Measurements from ENCODE around the gene ASPM. TPM values are rescaled to one million over a fixed set of nuclear protein-coding genes. Genes with fewer than 3 reads are reported as not detected.

ASPM gene
- polyA plus RNA-seq, 1 donor (not counting 4 experiments of a cell fraction or from before 2014, with no cell fraction given): 10.0 TPM

GRCh38 chr1:197116156-197116555 lies 30.3 kb downstream of the ASPM start:
- H3K4me2 ChIP-seq (ENCODE audit: control insufficient read depth, extremely low read depth, insufficient read depth, low read depth, low read length): no peak overlapping the region

GRCh38 chr1:197106869-197107268 lies 39.6 kb downstream of the ASPM start:
- Histone ChIP-seq H3K79me2 (ENCODE audit: control insufficient read depth, insufficient read depth, low read length) (no peaks in the 10 kb centered on the region), H3K9ac (ENCODE audit: control insufficient read depth, extremely low read depth, insufficient read depth, low read length) (no peak overlapping the region), H2AFZ (ENCODE audit: control insufficient read depth, low read length) (no peak overlapping the region), H4K20me1 (ENCODE audit: control insufficient read depth, extremely low read depth, insufficient read depth, low read length) (no peaks in the 10 kb centered on the region), H3K4me2 (ENCODE audit: control insufficient read depth, extremely low read depth, insufficient read depth, low read depth, low read length) (no peak overlapping the region), H3K9me1 (ENCODE audit: control insufficient read depth, extremely low read depth, insufficient read depth, low read length) (no peaks in the 10 kb centered on the region), H3K4me3 (ENCODE audit: control insufficient read depth in 2 of 3, extremely low read depth in 1 of 3, insufficient read depth in 2 of 3, low read depth in 1 of 3, low read length in 3 of 3) (no peak overlapping the region), H3K27me3 (ENCODE audit: control insufficient read depth, extremely low read depth, insufficient read depth, low read length) (no peaks in the 10 kb centered on the region), H3K9me3 (ENCODE audit: control insufficient read depth, low read depth, low read length) (no peaks in the 10 kb centered on the region), H3K27ac (ENCODE audit: control insufficient read depth, insufficient read depth, low read length) (no peak overlapping the region), H3K4me1 (ENCODE audit: control insufficient read depth, extremely low read depth, insufficient read depth, low read length) (no peaks in the 10 kb centered on the region), H3K36me3 (ENCODE audit: control insufficient read depth in 2 of 2, extremely low read depth in 1 of 2, insufficient read depth in 2 of 2, low read length in 2 of 2) (no peaks in the 10 kb centered on the region)
- FAIRE-seq (no peak), DNase-seq (ENCODE audit: low read depth, low spot score) (no peak)
- TF ChIP-seq CTCF (optimal IDR thresholded peaks at IDR 0.05 in 1 of 3, IDR thresholded peaks at IDR 0.05 in 1 of 3, conservative IDR thresholded peaks at IDR 0.05 in 1 of 3; ENCODE audit: extremely low read depth in 1 of 3, insufficient read depth in 2 of 3, low read length in 3 of 3) (no peak), EZH2 (IDR thresholded peaks at IDR 0.05; ENCODE audit: low read length) (no peak)
- dilution Hi-C loops (cut with MboI; ENCODE audit: extremely low pct_ligation_motif_present, low sequenced_read_pairs): no loop called here

More at GRCh38 chr1:197116156-197116555, 30.3 kb downstream of the ASPM start:
- H3K36me3 ChIP-seq (ENCODE audit: control insufficient read depth in 2 of 2, extremely low read depth in 1 of 2, insufficient read depth in 2 of 2, low read length in 2 of 2): no peaks in the 10 kb centered on the region
- no peak overlapping the region for H3K9ac ChIP-seq (ENCODE audit: control insufficient read depth, extremely low read depth, insufficient read depth, low read length)
- no peak overlapping the region for H3K4me3 ChIP-seq (ENCODE audit: control insufficient read depth in 2 of 3, extremely low read depth in 1 of 3, insufficient read depth in 2 of 3, low read depth in 1 of 3, low read length in 3 of 3)
- no peaks in the 10 kb centered on the region for H3K79me2 ChIP-seq (ENCODE audit: control insufficient read depth, insufficient read depth, low read length)
- FAIRE-seq: no peak
- H3K9me3 ChIP-seq (ENCODE audit: control insufficient read depth, low read depth, low read length): no peaks in the 10 kb centered on the region
- no peak overlapping the region for H2AFZ ChIP-seq (ENCODE audit: control insufficient read depth, low read length)
- no peaks in the 10 kb centered on the region for H3K9me1 ChIP-seq (ENCODE audit: control insufficient read depth, extremely low read depth, insufficient read depth, low read length)
- H3K4me1 ChIP-seq (ENCODE audit: control insufficient read depth, extremely low read depth, insufficient read depth, low read length): no peaks in the 10 kb centered on the region
- TF ChIP-seq EZH2 (IDR thresholded peaks at IDR 0.05; ENCODE audit: low read length) (no peak), CTCF (optimal IDR thresholded peaks at IDR 0.05 in 1 of 3, IDR thresholded peaks at IDR 0.05 in 1 of 3, conservative IDR thresholded peaks at IDR 0.05 in 1 of 3; ENCODE audit: extremely low read depth in 1 of 3, insufficient read depth in 2 of 3, low read length in 3 of 3) (no peak)
- no peak for DNase-seq (ENCODE audit: low read depth, low spot score)
- dilution Hi-C loops (cut with MboI; ENCODE audit: extremely low pct_ligation_motif_present, low sequenced_read_pairs): no loop called here
- H3K27ac ChIP-seq (ENCODE audit: control insufficient read depth, insufficient read depth, low read length): no peak overlapping the region
- no peaks in the 10 kb centered on the region for H3K27me3 ChIP-seq (ENCODE audit: control insufficient read depth, extremely low read depth, insufficient read depth, low read length)
- no peaks in the 10 kb centered on the region for H4K20me1 ChIP-seq (ENCODE audit: control insufficient read depth, extremely low read depth, insufficient read depth, low read length)
